Panc1 (cell line): Measurements from ENCODE around the gene LIPT2. TPM values are rescaled to one million over a fixed set of nuclear protein-coding genes. Genes with fewer than 3 reads are reported as not detected.

Experiments
- ATAC-seq: fragments of 200-7000 bp; cut with Tn5 transposase; 2 replicates; pipeline ENCODE4 v1.9.1; 2020; ENCODE audit warnings: mild to moderate bottlenecking, moderate library complexity
- BruUV-seq: library from RNA; stranded (reverse); fragments of 400-500 nt; replicated peaks from 2 replicates; lab custom pipeline; 2021; lab: Mats Ljungman, UMichigan
- CTCF ChIA-PET: fragments of 300-600 bp; sonication (Branson Sonifier 250); formaldehyde crosslinking; loops from one replicate; lab custom pipeline; 2022; ENCODE audit warnings: antibody characterized with exemption; lab: Charles Lee
- POLR2A ChIA-PET: fragments of 300-600 bp; sonication (Branson Sonifier 250); formaldehyde crosslinking; loops from one replicate; lab custom pipeline; 2022; ENCODE audit warnings: antibody characterized with exemption; lab: Charles Lee
- DNase-seq: peaks from one replicate; pipeline ENCODE4 v3.0.0-alpha.2; 2010; ENCODE audit warnings: low read depth, low spot score
- H3K27ac ChIP-seq: 2 replicates; pipeline ENCODE4 v1.5.1; 2011; ENCODE audit warnings: mild to moderate bottlenecking, low read length, inconsistent platforms
- H3K27me3 ChIP-seq: fragments of 200-500 bp; sonication (Bioruptor generic); 2 replicates; pipeline ENCODE4 v1.6.0; 2014; ENCODE audit warnings: low read length, inconsistent platforms; ENCODE audit not compliant: control insufficient read depth, insufficient read depth
- H3K36me3 ChIP-seq: fragments of 200-500 bp; sonication (Bioruptor generic); 2 replicates; pipeline ENCODE4 v1.5.1; 2014; ENCODE audit warnings: inconsistent platforms, mild to moderate bottlenecking, low read length, moderate library complexity; ENCODE audit not compliant: control insufficient read depth, insufficient read depth
- H3K4me1 ChIP-seq: 2 replicates; pipeline ENCODE4 v1.5.1; 2011; ENCODE audit warnings: inconsistent platforms, mild to moderate bottlenecking, low read length, moderate library complexity; ENCODE audit not compliant: control insufficient read depth, insufficient read depth
- H3K4me3 ChIP-seq, 2 experiments: 2 replicates each; pipeline ENCODE4 v1.5.1; 2011 to 2012; ENCODE audit warnings: low read depth in 2 of 2, low read length in 2 of 2, mild to moderate bottlenecking in 2 of 2, inconsistent platforms in 1 of 2, moderate library complexity in 1 of 2
- H3K9me3 ChIP-seq: fragments of 200-500 bp; sonication (Bioruptor generic); 2 replicates; pipeline ENCODE4 v1.5.1; 2014; ENCODE audit warnings: low read depth, mild to moderate bottlenecking, inconsistent platforms, low read length, moderate library complexity; ENCODE audit not compliant: control insufficient read depth, insufficient read depth
- POLR2AphosphoS5 ChIP-seq: IDR thresholded peaks from 2 replicates; pipeline ENCODE4 v1.6.1; 2012; ENCODE audit warnings: mild to moderate bottlenecking, low read depth, low read length, moderate library complexity
- SIN3A ChIP-seq: IDR thresholded peaks from 2 replicates; pipeline ENCODE4 v1.6.1; 2012; ENCODE audit warnings: low read depth, mild to moderate bottlenecking, low read length, moderate library complexity, borderline replicate concordance; ENCODE audit not compliant: insufficient read depth
- TCF7L2 ChIP-seq: IDR thresholded peaks from 2 replicates; pipeline ENCODE4 v1.6.1; 2011; ENCODE audit warnings: mild to moderate bottlenecking, low read depth, low read length, inconsistent platforms
- in situ Hi-C: cut with HindIII; loops from 2 replicates; pipeline ENCODE4 v1.10.0; 2016; ENCODE audit warnings: low sequenced_read_pairs, low pct_unique_long_range_greater_than_20kb
- intact Hi-C: fragments of 100-400 bp; cut with micrococcal nuclease; formaldehyde crosslinking; loops from one replicate; pipeline ENCODE4 v1.10.0; 2022; ENCODE audit not compliant: unreplicated experiment
- total RNA-seq: library from RNA; stranded (reverse); gene quantifications from one replicate; pipeline ENCODE4 v1.2.1, GENCODE V29; 2021; ENCODE audit not compliant: unreplicated experiment
- TF ChIP-seq, protein P1 (sequence below): fragments of 450-650 bp; IDR thresholded peaks from 2 replicates; pipeline ENCODE4 v1.5.1; 2017; ENCODE audit warnings: mild to moderate bottlenecking
- TF ChIP-seq, protein P2 (sequence below), 2 experiments: IDR thresholded peaks; 2 replicates each; pipeline ENCODE4 v1.6.1; 2011 to 2012; ENCODE audit warnings: low read depth in 2 of 2, control low read depth in 1 of 2, low read length in 1 of 2, mild to moderate bottlenecking in 1 of 2, moderate library complexity in 1 of 2; ENCODE audit not compliant: insufficient read depth in 1 of 2

Gene LIPT2
- total RNA-seq, 1 experiment from 2014 or later: 6.2 TPM

DNA sequence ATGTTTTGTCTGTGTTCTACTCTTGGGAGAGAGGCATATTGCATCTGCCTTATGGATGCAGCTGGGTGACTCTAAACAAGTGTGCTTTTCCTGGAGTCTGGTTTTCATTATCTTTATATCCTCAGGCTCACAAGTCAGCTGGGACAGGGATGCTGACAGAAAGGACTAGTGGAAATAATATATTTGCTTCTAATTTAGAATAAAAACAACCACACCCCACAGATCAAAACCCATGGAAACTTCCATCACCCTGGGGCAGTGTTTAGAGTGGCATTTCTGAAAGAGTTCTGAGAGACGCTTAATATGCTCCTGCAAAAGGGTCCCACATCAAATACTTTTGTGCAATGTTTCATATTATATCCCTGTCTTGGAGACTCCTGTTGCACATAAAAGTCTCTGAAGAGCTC lies 47.0 kb downstream of the LIPT2 start:
- no TSS peak for BruUV-seq
- Histone ChIP-seq H3K9me3 (no peaks in the 10 kb centered on the region), H3K27me3 (peaks cover 2% of the 10 kb centered on the region; the same call in 1 of the 2 replicates), H3K4me3 (no peak overlapping the region), H3K27ac (no peak overlapping the region), H3K4me1 (peaks cover 13% of the 10 kb centered on the region), H3K36me3 (no peaks in the 10 kb centered on the region)
- intact Hi-C loops (no loop called here), in situ Hi-C loops (no loop called here)
- TF ChIP-seq SIN3A: no peak
- no peak for TF ChIP-seq TCF7L2
- TF ChIP-seq, protein P1, sequence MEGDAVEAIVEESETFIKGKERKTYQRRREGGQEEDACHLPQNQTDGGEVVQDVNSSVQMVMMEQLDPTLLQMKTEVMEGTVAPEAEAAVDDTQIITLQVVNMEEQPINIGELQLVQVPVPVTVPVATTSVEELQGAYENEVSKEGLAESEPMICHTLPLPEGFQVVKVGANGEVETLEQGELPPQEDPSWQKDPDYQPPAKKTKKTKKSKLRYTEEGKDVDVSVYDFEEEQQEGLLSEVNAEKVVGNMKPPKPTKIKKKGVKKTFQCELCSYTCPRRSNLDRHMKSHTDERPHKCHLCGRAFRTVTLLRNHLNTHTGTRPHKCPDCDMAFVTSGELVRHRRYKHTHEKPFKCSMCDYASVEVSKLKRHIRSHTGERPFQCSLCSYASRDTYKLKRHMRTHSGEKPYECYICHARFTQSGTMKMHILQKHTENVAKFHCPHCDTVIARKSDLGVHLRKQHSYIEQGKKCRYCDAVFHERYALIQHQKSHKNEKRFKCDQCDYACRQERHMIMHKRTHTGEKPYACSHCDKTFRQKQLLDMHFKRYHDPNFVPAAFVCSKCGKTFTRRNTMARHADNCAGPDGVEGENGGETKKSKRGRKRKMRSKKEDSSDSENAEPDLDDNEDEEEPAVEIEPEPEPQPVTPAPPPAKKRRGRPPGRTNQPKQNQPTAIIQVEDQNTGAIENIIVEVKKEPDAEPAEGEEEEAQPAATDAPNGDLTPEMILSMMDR: no peak
- no peak for TF ChIP-seq POLR2AphosphoS5
- TF ChIP-seq, protein P2, sequence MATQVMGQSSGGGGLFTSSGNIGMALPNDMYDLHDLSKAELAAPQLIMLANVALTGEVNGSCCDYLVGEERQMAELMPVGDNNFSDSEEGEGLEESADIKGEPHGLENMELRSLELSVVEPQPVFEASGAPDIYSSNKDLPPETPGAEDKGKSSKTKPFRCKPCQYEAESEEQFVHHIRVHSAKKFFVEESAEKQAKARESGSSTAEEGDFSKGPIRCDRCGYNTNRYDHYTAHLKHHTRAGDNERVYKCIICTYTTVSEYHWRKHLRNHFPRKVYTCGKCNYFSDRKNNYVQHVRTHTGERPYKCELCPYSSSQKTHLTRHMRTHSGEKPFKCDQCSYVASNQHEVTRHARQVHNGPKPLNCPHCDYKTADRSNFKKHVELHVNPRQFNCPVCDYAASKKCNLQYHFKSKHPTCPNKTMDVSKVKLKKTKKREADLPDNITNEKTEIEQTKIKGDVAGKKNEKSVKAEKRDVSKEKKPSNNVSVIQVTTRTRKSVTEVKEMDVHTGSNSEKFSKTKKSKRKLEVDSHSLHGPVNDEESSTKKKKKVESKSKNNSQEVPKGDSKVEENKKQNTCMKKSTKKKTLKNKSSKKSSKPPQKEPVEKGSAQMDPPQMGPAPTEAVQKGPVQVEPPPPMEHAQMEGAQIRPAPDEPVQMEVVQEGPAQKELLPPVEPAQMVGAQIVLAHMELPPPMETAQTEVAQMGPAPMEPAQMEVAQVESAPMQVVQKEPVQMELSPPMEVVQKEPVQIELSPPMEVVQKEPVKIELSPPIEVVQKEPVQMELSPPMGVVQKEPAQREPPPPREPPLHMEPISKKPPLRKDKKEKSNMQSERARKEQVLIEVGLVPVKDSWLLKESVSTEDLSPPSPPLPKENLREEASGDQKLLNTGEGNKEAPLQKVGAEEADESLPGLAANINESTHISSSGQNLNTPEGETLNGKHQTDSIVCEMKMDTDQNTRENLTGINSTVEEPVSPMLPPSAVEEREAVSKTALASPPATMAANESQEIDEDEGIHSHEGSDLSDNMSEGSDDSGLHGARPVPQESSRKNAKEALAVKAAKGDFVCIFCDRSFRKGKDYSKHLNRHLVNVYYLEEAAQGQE (IDR thresholded peaks at IDR 0.05; ENCODE audit: insufficient read depth in 1 of 2, low read depth in 2 of 2, low read length in 1 of 2): no peak
- ATAC-seq: no peak
- no peak for DNase-seq
- ChIA-PET CTCF (interaction anchor here (0.6 to 1.9 kb wide), 2 partner anchors 26 to 125 kb away, joined by 3 to 5 read pairs; no protein-coding TSS in a partner anchor), POLR2A (interaction anchor here (0.6 kb wide), 1 partner anchor 279 kb away, joined by 3 read pairs; no protein-coding TSS in a partner anchor)

DNA sequence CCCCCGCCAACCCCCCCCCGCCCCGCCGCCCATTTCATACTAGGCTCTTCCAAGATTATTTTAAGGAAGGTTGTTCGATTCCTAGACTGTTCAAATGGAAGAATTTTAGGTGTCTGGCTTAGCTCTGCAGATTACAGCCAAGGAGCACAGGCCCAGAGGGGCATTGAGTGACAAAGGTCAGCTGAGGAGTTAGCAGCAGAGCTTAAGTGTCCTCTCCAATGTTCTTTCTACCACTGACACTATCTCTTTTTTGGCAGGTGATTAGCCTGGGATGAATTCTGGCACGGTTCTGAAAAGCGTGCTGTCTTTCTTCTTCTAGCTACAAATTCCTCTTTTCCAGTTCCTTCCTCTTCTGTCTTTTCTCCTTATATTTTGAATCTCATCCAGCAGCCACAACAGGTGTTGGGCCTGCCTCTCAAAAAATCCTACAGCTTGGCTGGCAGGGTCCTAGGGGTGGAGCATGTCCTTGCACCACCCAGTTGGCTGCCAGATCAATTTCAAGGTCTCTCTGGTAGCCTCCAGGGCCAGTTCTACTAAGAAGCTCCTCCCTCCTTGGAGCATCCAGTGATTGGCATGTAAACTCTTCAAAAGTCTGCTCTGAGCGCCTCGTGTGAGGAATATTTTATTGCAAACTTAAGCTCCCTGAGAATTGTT lies 49.2 kb downstream of the LIPT2 start:
- DNase-seq: no peak
- in situ Hi-C loops: no loop called here
- H3K27ac ChIP-seq: no peak overlapping the region
- intact Hi-C loops: no loop called here
- ChIA-PET POLR2A (no interaction called here), CTCF (interaction anchor here (0.6 to 1.1 kb wide), 3 partner anchors 125 to 189 kb away, joined by 3 to 4 read pairs (median 3); no protein-coding TSS in a partner anchor)
- no TSS peak for BruUV-seq
- no peak overlapping the region for H3K4me3 ChIP-seq
- TF ChIP-seq, protein P1: no peak
- TF ChIP-seq, protein P2 (IDR thresholded peaks at IDR 0.05; ENCODE audit: insufficient read depth in 1 of 2, low read depth in 2 of 2, low read length in 1 of 2): no peak
- TF ChIP-seq TCF7L2: no peak
- no peaks in the 10 kb centered on the region for H3K36me3 ChIP-seq
- H3K4me1 ChIP-seq: peaks cover 13% of the 10 kb centered on the region
- ATAC-seq: no peak
- H3K9me3 ChIP-seq: no peaks in the 10 kb centered on the region
- peaks cover 2% of the 10 kb centered on the region; the same call in 1 of the 2 replicates for H3K27me3 ChIP-seq
